Measurements from ENCODE around the gene XRCC1. TPM values are rescaled to one million over a fixed set of nuclear protein-coding genes. Genes with fewer than 3 reads are reported as not detected.

Gene XRCC1
- total RNA-seq, 1 experiment from 2014 or later, result 56.8 TPM

GRCh38 chr19:43575955-43576878 lies 890 bp upstream of the XRCC1 start:
- intact Hi-C loops (cut with micrococcal nuclease; ENCODE audit: unreplicated experiment), result no loop called here
- TF ChIP-seq CTCF (IDR thresholded peaks at IDR 0.05; ENCODE audit: unreplicated experiment), result no peak
- peaks cover 14% of the 10 kb centered on the region for H3K27me3 Mint-ChIP-seq (ENCODE audit: unreplicated experiment)
- no TSS peak for BruUV-seq (replicated peaks)
- no peaks in the 10 kb centered on the region for H3K9me3 Mint-ChIP-seq (ENCODE audit: low read depth, unreplicated experiment)
- no peaks in the 10 kb centered on the region for H3K4me1 Mint-ChIP-seq (ENCODE audit: low read depth, unreplicated experiment)
- H3K4me3 Mint-ChIP-seq (ENCODE audit: low read depth, unreplicated experiment), result peak overlapping the region; percentile 98
- H3K27ac Mint-ChIP-seq (ENCODE audit: unreplicated experiment), result peak overlapping the region; percentile 95
- H3K36me3 Mint-ChIP-seq (ENCODE audit: insufficient read depth, unreplicated experiment), result peaks cover 13% of the 10 kb centered on the region
- DNase-seq, result no peak
- CTCF ChIA-PET, result no interaction called here

- peaks cover 17% of the 10 kb centered on the region for H3K36me3 Mint-ChIP-seq (ENCODE audit: insufficient read depth, unreplicated experiment)
- no peaks in the 10 kb centered on the region for H3K4me1 Mint-ChIP-seq (ENCODE audit: low read depth, unreplicated experiment)
- no peak for DNase-seq
- CTCF ChIA-PET, result interaction anchor here (0.7 to 0.9 kb wide), 2 partner anchors 19 to 22 kb away, joined by 3 read pairs; partner anchors contain the start of genes IRGQ and ZNF576
- H3K4me3 Mint-ChIP-seq (ENCODE audit: low read depth, unreplicated experiment), result peak overlapping the region; percentile 98
- peak overlapping the region; percentile 95 for H3K27ac Mint-ChIP-seq (ENCODE audit: unreplicated experiment)
- intact Hi-C loops (cut with micrococcal nuclease; ENCODE audit: unreplicated experiment), result no loop called here
- TF ChIP-seq CTCF (IDR thresholded peaks at IDR 0.05; ENCODE audit: unreplicated experiment), result no peak
- no peaks in the 10 kb centered on the region for H3K9me3 Mint-ChIP-seq (ENCODE audit: low read depth, unreplicated experiment)
- H3K27me3 Mint-ChIP-seq (ENCODE audit: unreplicated experiment), result peaks cover 14% of the 10 kb centered on the region
- TSS peak; percentile 78 for BruUV-seq (replicated peaks)
These were observed 737 bp downstream of the XRCC1 start for GRCh38 chr19:43574424-43575155.

- CTCF ChIA-PET, result no interaction called here
- peaks cover 21% of the 10 kb centered on the region for H3K36me3 Mint-ChIP-seq (ENCODE audit: insufficient read depth, unreplicated experiment)
- H3K4me1 Mint-ChIP-seq (ENCODE audit: low read depth, unreplicated experiment), result no peaks in the 10 kb centered on the region
- intact Hi-C loops (cut with micrococcal nuclease; ENCODE audit: unreplicated experiment), result no loop called here
- no peak overlapping the region for H3K27ac Mint-ChIP-seq (ENCODE audit: unreplicated experiment)
- no TSS peak for BruUV-seq (replicated peaks)
- no peak for DNase-seq
- H3K9me3 Mint-ChIP-seq (ENCODE audit: low read depth, unreplicated experiment), result no peaks in the 10 kb centered on the region
- no peak overlapping the region for H3K4me3 Mint-ChIP-seq (ENCODE audit: low read depth, unreplicated experiment)
- no peak for TF ChIP-seq CTCF (IDR thresholded peaks at IDR 0.05; ENCODE audit: unreplicated experiment)
- no peaks in the 10 kb centered on the region for H3K27me3 Mint-ChIP-seq (ENCODE audit: unreplicated experiment)
These were observed 3.1 kb downstream of the XRCC1 start for GRCh38 chr19:43572171-43572588.

GRCh38 chr19:43570174-43570791 lies 5.0 kb downstream of the XRCC1 start:
- intact Hi-C loops (cut with micrococcal nuclease; ENCODE audit: unreplicated experiment), result no loop called here
- H3K27ac Mint-ChIP-seq (ENCODE audit: unreplicated experiment), result no peak overlapping the region
- no peaks in the 10 kb centered on the region for H3K27me3 Mint-ChIP-seq (ENCODE audit: unreplicated experiment)
- no peaks in the 10 kb centered on the region for H3K4me1 Mint-ChIP-seq (ENCODE audit: low read depth, unreplicated experiment)
- H3K9me3 Mint-ChIP-seq (ENCODE audit: low read depth, unreplicated experiment), result no peaks in the 10 kb centered on the region
- H3K36me3 Mint-ChIP-seq (ENCODE audit: insufficient read depth, unreplicated experiment), result peaks cover 22% of the 10 kb centered on the region
- no TSS peak for BruUV-seq (replicated peaks)
- no peak for DNase-seq
- H3K4me3 Mint-ChIP-seq (ENCODE audit: low read depth, unreplicated experiment), result no peak overlapping the region
- TF ChIP-seq CTCF (IDR thresholded peaks at IDR 0.05; ENCODE audit: unreplicated experiment), result no peak
- CTCF ChIA-PET, result no interaction called here
